Stimulated activated CD4-positive, alpha-beta T cell treated with anti-CD3 and anti-CD28 coated beads, Interleukin-15, amount 100 ng/mL, for 1 hour (primary cell): Measurements from ENCODE around the gene SLAMF7.
"Not testable (repeated sequence)": the region's sequence is repeated elsewhere in the genome, so short reads cannot be mapped to it uniquely, and the experiment has no call there.

ENCODE experiments used
- DNase-seq, 2 donors: peaks; one replicate each; pipeline ENCODE4 v3.0.0-alpha.2; 2020; ENCODE audit warnings: low read depth in 1 of 2, low spot score in 1 of 2

SLAMF7 gene, protein sequence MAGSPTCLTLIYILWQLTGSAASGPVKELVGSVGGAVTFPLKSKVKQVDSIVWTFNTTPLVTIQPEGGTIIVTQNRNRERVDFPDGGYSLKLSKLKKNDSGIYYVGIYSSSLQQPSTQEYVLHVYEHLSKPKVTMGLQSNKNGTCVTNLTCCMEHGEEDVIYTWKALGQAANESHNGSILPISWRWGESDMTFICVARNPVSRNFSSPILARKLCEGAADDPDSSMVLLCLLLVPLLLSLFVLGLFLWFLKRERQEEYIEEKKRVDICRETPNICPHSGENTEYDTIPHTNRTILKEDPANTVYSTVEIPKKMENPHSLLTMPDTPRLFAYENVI

DNA sequence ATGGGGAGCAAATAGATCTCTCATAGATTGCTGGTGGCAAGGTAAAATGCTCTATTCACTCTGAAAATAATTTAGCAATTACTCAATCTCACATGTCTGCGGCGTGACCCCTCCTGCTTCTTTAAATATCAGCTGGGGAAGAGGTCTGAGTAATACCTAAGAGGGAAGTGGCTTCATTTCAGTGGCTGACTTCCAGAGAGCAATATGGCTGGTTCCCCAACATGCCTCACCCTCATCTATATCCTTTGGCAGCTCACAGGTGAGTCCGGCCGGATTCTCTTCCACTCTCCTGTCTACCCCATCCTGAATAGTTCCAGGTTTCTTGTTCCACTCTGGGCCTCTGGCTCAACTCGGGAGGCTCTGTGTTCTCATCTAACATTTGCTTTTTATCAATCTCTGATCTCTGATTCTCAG, at the start of gene SLAMF7:
TSS of gene SLAMF7 (plus strand) at position 150 of the 414 bp plus-strand sequence. CDS start at position 205, 55 bp downstream.
- no peak for DNase-seq

DNA sequence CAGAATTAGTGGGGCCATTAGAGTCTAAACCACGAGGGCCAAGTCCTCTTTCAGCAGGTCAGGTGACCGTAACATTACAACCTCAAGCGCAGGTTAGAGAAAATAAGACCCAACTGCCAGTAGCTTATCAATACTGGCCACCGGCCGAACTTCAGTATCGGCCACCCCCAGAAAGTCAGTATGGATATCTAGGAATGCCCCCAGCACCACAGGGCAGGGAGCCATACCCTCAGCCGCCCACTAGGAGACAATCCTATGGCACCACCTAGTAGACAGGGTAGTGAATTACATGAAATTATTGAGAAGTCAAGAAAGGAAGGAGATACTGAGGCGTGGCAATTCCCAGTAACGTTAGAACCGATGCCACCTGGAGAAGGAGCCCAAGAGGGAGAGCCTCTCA, 46.7 kb upstream of the SLAMF7 start:
- not testable (repeated sequence) for DNase-seq

DNA sequence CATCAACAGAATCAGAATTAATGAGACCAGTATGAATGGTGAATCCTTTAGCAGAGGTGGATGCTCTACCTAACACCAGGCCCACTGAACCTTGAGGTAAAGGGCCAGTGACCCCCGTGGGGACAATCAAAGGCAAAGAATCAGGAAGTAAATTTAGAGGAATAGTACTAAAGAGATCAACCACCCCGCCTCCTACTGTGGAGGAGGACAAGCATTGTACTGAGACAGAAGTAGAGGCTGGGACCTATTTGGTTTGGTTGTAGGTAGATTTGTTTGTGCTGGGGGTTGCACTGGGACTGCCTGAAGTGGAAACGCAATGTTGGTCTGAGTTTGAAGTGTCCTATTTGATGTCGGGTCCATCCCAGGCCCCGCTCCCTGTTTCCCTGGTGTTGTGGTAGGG, 36.9 kb upstream of the SLAMF7 start:
- DNase-seq = no peak

- no peak for DNase-seq
Observed at GRCh38 chr1:160704250-160704649, 34.8 kb upstream of the SLAMF7 start.

DNA sequence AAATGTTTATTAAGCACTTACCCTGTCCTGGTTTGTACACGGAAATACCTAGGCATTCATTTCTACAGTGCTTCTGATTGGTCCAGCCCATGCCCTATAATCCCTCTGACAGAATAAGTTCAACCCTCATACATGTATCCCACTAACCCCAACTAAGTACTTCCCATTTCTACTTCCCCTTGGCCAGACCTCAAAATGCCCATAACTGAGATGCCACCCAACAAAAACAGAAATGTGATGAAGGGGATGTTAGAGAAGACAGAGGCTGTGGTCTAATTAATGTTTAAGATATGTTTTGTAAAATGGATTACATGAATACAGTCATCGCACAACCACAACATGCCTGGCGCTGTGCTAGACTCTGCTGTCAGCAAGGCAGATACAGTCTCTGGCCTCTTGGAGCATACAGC, 33.8 kb upstream of the SLAMF7 start:
- not testable (repeated sequence) for DNase-seq

DNA sequence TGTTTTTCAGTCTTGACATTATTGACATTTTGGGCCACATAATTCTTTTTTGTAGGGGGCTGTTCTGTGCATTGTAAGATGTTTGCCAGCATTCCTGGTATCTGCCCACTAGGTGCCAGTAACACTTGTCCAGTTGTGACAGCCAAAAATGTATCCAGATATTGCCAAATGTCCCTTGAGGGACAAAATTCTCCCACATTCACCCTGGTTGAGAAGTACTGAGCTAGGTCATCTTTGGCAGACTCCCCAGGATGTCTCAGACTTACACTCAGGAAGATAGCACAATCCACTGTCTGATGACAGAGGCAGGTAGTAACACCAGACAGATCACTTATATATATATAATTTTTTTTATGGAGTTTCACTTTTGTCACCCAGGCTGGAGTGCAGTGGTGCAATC, 33.3 kb upstream of the SLAMF7 start:
- no peak for DNase-seq

- no peak for DNase-seq
Observed at GRCh38 chr1:160706526-160707235, 32.4 kb upstream of the SLAMF7 start.

DNA sequence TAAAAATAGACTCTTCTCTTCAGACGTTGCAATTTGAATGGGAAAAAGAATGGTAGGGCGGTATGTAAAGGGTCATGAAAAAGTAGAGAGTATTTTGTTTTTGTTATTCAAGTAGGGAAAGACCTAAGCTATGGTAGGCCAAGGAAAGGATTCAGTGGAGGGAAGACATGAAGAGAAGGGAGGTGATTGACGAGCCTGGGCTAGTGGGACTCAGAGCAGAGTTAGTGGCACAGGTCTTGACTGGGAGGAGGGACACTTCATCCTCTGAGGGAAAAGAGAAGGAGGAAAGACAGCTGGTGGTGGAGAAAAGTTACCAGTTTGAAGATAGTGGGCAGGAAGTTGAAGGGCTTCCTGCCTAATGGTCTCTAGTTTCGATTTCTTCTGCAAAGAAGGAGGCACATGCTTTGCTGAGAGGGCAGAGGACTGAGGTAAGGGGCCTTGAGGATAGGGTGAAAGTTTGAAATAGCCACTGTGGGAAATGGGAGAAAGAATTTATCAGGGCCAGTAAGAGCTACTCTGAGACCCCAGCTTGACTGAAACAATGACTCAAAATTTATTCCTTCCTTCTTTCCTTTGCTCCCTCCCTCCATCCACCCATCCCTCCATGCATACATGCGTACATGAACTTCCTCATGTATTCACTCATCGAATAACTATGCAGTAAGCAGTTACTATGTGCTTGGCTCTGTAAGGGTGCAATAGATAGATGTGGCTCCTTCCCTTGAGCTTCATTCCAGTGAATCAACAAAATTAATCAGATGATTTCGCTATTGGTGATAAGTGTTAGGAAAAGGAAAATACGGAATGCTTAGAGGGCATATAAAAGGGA, 31.6 kb upstream of the SLAMF7 start:
- no peak for DNase-seq

GRCh38 chr1:160708118-160708517, 30.9 kb upstream of the SLAMF7 start:
- no peak for DNase-seq

DNA sequence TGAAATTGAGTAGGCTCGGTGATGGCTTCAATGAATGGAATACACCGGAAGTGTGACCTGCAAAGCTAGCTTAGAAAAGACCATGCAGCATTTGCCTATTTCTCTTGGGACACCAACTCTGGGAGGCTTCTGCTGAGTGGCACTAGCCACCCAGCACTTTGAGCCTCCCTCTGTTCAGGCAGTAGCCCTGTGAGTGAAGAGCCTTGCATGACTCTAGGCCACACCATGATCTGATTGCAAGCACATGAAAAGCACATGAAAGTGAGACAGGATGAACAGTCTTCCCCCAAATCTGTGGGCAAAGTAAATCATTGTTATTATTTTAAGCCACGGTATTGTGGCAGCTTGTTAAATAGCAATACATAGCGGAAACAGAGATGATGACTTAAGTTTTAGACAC, 30.2 kb upstream of the SLAMF7 start:
- DNase-seq = no peak

GRCh38 chr1:160709715-160710114, 29.3 kb upstream of the SLAMF7 start:
- DNase-seq = no peak

- no peak for DNase-seq
Observed at GRCh38 chr1:160710517-160711252, 28.4 kb upstream of the SLAMF7 start.

DNA sequence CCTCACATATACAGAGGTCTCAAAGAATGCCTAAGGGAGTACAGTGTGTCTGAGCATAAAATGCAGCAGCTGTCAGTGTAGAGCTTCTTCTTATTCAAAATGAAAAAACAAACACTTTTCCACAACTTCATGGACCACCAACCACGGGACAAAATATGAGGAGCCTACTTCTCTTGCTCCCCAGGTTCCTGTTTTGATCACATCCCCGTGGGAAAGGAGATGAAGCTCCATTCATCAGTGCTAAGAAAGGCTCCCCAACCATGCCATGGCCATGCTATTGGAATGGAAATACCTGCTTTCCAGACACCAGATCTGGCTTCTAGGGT, 27.8 kb upstream of the SLAMF7 start:
- DNase-seq = no peak

DNA sequence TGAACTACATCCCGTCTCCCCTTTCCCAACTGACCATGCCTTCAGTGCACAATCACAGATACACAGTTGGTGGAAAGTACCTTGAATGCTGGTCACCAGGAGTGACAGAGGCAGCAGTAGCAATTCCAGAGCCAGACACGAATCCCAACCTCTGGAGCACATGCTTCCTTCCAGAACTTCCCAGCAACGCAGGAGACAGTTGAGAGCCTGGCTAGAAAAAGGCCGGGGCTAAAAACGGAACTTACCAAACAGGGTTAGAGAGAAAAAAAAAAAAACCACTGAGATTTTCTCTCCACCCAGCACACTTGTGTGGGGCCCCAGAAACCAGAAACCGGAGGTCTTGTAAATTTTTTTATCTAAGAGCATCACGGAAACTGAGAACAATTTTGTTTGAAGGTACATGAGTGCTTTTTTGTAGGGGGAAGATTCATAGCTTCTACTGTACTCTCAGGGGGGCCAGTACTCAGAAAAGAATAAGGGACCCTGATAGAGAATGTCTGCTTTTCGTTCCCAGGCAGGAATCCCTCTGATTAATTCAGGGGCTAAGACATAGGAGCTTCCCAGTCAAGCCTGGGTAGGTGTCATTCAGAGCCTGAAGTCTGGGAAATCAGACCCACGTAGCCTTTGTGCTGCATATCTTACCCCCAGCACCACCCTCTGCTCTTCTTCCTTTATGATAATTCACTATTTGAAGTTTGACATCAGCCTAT, 27.3 kb upstream of the SLAMF7 start, which contains the start of gene CD48:
TSS of gene CD48 (minus strand) at position 221 of the 710 bp plus-strand sequence. CDS start at position 162, 59 bp downstream.
- peak in 1 of 2 donors; percentile 32 for DNase-seq

GRCh38 chr1:160712525-160713080, 26.4 kb upstream of the SLAMF7 start:
- DNase-seq = not testable (repeated sequence)

DNA sequence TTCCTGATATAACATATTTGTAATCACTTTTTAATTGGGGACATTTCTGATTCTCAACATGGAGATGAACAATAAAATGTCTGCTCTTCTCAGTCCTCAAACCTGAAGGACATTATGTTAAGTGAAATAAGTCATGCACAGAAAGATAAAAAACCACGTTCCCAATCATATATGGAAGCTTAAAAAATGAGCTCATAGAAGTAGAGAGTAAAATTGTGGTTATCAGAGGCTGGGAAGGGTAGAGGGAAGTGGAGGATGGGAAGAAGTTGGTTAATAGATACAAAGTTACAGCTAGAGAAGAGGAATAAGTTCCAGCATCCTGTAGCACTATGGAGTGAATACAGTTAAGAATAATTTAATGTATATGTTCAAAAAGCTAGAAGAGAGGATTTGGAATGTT, 25.9 kb upstream of the SLAMF7 start:
- no peak for DNase-seq

DNA sequence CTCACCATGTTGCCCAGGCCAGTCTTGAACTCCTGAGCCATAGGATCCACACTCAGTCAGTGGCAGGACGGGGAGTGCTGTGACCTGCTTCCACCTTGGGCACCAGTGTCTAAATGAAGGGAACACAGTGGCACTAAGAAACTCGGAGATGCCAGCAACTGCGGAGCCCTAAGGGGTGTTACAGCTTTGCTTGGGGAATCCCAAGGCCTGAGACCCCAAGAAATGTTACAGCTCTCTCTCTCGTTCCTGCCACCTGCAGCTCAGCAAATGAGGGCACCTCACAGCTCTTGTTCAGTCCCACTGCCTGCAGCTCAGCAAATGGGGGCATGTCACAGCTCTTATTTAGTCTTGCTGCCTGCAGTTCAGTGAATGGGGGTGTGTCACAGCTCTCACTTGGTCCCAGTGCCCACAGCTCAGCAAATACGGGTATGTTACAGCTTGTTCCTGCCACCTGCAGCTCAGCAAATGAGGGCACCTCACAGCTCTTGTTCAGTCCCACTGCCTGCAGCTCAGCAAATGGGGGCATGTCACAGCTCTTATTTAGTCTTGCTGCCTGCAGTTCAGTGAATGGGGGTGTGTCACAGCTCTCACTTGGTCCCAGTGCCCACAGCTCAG, 24.9 kb upstream of the SLAMF7 start:
- DNase-seq = not testable (repeated sequence)

DNA sequence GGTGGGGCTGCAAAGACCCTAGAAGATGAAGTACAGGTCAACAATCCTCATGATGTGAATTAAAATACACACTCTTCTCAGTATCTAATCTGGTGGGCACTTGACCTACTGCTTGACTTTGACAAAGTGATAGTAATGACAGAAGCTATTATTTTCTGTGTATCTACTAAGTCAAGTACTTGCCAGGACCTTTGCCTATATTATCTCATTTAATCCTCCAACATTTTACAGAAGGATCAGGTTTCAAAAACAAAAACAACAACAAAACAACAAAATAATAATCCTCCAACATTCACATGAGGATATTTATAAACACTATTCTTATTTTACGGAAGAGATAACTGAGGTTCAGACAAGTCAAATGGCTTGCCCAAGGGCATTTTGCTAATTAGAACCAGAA, 23.0 kb upstream of the SLAMF7 start:
- no peak for DNase-seq

DNA sequence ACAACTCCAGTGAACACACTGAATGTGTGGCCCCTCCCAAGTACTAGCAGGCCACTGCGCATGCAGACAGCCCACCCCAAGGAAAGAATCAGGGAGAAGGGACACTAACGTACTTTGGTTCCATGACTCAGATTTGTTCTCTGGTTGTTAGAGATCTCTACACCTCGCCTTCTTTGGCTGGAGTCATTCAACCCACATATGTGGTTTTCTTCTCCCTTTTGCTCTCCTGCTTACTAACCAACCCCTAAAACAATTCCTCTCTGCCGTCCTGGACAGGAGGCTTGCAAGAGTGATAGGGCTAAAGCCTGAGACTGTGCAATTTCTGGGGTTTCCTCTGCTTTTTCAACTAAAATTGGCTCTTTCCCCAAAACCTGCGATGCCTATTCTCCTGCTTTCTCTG, 21.7 kb upstream of the SLAMF7 start:
- no peak for DNase-seq

- DNase-seq = no peak
Observed at GRCh38 chr1:160718210-160718609, 20.8 kb upstream of the SLAMF7 start.
